CD4-positive, alpha-beta T cell treated with Interleukin-17A for 4 hours (primary cell): ENCODE measurements around the gene CHST2.

Source experiments
- DNase-seq: peaks from one replicate; pipeline ENCODE4 v3.0.0-alpha.2; 2020; ENCODE audit warnings: mixed read lengths

CHST2 gene

DNA sequence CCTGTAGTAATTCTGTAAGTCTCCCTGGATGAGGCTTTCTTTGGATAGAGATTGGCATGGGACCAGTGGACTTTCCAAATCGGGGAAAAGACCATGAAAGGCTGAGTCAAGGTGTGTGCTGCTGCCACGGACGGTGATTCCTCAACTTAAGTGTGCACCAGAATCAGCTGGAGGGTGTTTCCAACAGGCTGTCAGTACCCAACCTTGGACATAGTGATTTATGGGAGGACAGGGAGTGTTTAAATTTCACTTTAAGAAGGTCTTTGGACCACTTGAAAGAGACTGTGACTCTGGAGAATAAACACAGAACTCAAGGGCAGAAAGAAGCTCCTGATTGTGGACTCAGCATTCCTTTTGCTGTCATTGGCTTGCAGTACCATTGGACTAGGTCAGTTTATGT is 20.4 kb upstream of the CHST2 start:
- DNase-seq: no peak

DNA sequence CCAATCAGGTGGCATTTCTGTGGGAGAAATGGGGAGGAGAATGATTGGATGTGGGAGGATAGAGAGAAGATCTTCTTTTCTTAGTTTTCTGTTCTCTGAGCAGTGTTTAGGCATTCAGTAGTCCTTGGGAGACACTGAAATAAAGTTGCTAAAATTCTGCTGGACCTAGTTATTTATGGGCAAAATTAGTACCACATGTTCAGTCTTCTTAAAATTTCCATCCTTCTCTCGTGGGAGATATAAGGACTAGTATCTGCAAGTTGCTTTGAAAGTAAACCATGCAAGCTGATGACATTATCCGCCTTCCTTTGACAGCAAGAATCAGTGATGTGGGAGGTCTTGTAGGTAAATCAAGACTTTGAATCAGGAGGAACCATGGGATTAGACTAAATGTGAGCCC is 19.9 kb upstream of the CHST2 start:
- no peak for DNase-seq

DNA sequence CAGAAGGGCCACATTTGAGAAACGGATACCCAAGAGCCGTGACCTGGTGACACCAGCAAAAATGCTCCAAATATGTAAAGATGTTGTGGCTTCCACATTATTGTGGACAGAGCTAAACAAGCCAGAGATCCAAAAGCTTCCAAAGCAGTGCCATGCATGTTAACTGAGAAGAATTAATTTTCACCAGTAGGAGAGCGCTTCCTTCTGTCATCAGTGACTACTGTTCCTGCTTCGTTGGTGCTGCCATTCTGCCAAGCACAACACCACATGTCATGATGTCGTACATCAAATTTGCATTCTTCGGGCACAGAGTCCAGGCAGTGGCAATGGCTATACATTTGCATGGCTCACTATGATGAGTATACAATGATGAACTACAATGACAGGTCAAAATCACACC is 19.1 kb upstream of the CHST2 start:
- DNase-seq: no peak

DNA sequence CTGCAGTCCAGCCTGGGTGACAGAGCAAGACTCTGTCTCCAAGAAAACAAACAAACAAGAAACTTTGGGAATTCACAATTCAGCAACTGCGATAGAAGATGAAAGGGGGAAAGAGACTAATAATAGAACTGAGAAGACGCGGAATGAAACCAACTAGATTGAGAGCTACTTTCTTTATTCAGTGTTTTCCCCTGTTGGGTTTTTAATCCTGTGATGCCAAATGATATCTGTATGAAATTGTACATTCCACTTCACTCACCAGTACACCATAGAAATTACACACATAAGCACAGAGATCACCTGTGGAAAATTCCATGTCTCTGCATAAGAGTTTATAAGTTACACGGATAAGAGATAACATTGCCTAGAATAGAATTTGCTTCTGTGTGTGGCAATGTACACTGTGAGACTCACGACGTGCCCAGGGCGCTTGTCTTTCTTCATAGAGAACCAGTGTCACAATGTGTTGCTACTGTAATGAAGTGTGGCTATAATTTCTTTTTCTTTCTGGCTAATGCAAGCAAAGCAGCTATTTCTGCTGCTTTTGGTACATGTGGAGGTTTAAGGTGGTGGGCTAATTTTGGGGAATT is 17.7 kb upstream of the CHST2 start:
- DNase-seq: no peak

DNA sequence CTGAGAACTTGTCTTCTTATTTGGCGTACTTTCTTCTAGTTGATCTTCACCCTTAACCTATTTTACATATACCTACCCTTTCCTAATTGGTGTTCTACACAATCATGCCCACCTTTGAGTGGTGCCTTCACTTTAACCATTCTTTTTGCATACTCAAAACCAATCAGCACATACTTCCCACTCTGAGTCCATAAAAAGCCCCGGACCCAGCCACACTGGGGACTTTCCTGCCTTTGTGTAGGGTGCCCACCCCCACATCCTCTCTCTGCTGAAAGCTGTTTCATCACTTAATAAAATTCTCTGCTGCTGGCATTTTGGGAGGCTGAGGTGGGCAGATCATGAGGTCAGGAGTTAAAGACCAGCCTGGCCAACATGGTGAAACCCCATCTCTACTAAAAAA is 15.9 kb upstream of the CHST2 start:
- no peak for DNase-seq

DNA sequence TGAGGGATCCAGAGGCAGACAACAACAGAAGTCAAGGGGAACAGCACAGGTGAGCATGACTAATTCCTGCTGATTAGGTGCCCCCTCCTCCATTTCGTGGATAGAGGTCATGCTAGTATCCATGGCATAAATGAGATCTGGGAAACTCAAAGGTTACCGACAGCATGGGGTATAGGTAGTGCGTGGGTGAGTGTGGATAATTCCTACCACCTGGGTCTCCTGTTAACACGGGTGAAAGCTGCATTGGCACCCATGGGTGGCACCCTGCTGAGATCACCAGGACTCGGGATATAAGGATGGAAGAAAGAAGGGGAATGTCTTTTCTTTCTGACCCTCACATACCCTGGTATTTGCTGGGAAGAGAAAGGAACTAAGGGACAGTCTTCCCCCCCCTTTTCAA is 14.4 kb upstream of the CHST2 start:
- DNase-seq: no peak

DNA sequence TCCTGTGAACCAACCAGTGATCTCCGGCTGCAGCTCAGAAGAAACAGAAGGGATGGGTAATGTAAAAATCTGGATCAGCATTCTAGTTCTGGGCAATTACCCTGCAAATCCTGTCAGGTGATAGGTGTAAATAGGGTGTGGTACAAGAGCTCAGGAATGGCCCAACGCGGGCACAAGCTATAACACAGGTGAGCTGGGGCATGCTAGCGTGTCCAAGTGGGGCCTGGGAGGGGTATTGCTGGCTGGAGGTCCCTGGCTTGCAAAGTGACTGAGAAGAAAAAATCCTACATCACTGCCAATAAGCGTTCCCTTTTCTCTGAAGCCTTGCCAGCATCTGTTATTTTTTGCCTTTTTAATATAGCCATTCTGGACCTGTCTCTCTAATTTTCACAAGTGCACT is 9.7 kb upstream of the CHST2 start:
- DNase-seq: no peak

DNA sequence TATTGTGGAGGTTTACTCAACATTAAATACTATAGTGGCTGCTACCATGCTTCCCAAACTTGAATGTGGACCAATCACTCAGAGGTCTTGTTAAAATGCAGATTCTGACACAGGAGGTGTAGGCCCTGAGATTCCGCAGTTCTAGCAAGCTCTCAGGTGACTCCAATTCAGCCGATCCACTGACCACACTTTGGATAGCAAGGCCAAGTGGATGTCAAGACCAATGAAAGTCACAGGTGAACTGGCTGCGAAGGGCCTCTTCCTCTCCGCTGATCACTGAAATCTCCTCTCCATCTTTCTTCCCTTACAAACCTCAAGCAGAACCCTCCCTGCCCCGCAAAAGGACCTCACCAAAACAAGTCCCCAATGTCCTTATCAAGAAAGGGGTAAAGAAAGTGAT is 9.2 kb upstream of the CHST2 start:
- no peak for DNase-seq

DNA sequence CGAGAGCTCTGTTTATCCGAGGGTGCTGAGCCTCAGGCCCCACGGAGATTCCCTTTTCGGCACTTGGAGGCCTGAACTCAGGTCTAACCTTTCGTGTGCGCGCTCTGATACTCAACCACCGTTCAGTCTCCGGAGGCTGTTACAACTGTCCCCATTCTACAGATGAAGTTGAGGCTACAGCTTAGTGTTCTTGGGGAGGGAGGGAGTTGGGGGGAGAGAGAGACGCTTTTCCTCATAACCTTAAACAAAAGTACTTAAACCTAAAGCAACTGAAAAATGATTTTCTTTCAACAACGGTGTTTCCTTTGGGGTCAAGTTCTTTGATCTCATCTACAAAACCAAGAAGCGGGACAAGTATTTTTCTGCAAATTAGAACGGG is 952 bp upstream of the CHST2 start:
- DNase-seq: peak; percentile 7

DNA sequence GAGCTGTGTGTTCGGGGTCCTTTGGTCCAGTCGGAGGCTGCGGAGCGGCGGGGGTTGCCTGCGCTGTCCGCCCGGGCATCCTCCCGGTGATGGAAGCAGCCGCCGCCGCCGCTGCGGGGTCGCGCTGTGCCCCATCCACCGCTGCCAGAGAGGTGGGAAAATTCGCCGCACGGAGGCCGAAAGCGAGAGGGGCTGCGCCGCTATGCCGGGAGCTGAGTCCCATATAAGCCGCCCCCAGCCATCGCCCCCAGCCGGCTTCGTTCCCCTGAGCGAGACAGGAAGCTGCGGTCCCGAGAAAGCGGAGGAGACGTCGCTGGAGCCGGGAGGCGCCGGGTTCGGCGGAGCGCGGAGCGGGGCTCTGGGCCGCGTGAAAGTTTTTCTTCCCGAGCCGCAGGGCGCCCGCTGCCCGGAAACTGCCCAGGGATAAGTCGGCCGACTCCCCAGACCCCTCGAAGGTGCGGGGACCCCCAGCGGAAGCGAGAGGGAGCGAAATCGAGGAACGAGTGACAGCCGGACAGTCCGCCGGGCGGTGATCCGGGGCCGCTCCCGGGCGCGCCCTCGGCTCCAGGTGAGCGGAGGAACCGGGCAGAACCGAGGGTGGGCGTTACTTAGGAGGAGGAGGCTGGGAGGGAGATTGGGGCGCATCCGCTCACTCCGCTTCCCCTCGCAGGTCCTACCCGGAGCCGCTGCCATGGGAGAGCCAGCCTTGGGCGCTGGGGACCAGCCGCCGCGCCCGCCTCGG is 574 bp downstream of the CHST2 start:
- peak; percentile 62 for DNase-seq

DNA sequence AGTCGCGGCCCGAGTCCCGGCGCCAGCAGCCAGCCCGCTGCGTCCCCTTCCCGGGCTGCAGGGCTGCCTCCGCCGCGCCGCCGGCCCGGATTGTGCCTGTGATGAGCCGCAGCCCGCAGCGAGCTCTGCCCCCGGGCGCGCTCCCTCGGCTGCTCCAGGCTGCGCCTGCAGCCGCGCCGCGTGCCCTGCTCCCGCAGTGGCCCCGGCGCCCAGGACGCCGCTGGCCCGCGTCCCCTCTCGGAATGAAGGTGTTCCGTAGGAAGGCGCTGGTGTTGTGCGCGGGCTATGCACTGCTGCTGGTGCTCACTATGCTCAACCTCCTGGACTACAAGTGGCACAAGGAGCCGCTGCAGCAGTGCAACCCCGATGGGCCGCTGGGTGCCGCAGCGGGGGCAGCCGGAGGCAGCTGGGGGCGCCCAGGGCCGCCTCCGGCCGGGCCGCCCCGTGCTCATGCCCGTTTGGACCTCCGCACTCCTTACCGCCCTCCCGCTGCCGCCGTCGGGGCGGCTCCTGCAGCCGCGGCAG is 1.2 kb downstream of the CHST2 start:
- peak; percentile 57 for DNase-seq

DNA sequence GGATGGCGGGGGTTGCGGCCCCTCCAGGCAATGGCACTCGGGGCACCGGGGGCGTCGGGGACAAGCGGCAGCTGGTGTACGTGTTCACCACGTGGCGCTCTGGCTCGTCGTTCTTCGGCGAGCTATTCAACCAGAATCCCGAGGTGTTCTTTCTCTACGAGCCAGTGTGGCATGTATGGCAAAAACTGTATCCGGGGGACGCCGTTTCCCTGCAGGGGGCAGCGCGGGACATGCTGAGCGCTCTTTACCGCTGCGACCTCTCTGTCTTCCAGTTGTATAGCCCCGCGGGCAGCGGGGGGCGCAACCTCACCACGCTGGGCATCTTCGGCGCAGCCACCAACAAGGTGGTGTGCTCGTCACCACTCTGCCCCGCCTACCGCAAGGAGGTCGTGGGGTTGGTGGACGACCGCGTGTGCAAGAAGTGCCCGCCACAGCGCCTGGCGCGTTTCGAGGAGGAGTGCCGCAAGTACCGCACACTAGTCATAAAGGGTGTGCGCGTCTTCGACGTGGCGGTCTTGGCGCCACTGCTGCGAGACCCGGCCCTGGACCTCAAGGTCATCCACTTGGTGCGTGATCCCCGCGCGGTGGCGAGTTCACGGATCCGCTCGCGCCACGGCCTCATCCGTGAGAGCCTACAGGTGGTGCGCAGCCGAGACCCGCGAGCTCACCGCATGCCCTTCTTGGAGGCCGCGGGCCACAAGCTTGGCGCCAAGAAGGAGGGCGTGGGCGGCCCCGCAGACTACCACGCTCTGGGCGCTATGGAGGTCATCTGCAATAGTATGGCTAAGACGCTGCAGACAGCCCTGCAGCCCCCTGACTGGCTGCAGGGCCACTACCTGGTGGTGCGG is 1.9 kb downstream of the CHST2 start:
- DNase-seq: peak; percentile 82

DNA sequence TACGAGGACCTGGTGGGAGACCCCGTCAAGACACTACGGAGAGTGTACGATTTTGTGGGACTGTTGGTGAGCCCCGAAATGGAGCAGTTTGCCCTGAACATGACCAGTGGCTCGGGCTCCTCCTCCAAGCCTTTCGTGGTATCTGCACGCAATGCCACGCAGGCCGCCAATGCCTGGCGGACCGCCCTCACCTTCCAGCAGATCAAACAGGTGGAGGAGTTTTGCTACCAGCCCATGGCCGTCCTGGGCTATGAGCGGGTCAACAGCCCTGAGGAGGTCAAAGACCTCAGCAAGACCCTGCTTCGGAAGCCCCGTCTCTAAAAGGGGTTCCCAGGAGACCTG is 2.5 kb downstream of the CHST2 start:
- DNase-seq: no peak

DNA sequence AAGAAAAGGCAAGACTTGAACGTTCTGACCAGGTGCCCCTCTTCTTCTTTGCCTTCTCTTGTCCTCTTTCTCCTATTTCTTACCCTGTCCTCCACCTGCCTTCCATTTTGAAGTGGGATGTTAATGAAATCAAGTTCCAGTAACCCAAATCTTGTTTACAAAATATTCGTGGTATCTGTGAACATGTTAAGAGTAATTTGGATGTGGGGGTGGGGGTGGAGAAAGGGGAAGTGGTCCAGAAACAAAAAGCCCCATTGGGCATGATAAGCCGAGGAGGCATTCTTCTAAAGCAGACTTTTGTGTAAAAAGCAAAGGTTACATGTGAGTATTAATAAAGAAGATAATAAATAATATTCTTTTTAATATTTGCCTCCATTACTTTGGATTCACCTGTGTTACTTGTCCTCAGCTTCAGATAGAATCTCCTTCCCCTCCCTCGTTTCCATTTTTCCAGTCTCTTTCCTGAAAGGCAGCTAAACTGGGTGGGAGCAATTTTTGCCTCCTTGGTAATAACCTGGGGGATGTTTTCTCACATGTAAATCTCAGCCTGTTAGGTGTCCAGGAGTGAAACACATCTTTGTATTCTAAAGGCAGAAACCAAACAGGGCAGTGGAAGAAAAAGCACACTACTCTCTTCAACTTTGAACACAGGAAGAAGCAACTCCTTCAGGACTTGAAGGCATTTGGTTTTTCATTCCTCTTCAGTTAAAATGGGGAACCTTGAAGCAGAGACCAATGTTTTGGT is 3.2 kb downstream of the CHST2 start:
- DNase-seq: no peak

DNA sequence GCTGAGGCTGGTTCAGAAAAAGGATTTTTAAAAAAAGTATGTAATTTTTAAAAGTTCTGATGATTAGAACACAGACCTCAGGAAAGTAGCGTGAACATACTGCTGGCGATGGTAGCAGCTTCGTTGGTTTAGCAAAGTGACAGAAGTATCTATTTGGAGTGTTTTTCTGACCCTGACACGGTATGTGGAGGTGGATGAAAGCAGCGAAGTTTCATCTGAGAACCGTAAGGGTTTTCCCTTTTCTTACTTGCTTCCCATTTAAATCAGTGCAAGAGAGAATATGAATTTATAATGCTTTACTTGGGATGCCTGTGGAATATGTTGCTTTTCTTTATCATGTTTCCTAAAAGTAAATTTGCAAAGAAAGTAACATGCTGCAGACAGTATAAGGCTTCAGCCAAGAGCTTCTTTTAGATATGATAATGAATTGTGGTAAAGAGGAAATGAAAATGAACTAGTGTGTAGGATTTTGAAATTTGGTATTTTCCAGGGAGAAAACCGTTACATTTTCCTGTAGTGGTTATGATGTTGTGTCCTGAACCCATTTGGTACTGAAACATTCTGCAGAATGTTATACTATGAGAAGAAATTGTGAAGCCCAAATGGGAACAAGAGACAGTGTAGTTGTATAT is 3.9 kb downstream of the CHST2 start:
- DNase-seq: no peak

DNA sequence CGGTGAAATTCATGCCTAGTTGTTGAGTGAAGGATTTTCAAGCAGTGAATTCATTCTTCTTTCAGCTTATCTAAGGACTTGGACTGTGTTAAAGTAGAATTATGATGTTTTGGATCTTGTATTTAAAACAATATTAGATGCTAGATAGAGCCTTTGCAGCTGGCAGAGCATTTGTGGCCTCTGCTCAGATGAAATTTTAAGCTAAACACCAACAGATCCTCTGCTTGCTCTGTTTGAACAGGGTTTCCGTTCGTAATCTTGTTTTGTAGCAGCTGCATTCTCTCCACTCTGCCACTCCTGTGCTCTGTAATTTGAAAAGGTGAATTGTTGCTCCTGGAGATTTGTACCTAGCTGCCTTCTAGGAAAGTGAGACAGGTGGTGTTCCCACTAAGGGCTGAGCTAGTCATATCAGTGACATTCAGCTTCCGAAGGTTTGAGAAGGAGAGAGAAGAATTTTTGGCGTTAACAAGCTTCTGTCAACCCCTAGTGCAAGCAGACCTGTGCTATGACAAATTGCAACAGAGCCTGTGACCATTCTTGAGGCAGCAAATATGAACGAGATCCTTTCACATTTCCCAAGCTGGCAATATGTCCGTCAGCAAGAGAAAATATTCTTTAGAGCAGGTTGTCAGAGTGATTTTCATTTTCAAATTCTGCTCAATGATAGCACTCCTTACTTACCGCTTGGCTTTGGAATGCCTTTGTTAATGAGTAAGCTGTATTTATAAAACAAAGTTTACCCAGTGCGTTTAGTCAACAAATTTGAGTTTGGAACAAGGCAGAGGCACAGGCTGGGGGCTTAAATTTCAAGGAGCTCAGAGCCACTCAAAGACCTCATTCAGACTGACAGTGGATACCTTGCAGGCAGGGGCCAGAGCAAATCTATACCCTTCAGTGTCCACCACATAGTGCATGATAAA is 5.3 kb downstream of the CHST2 start:
- no peak for DNase-seq

DNA sequence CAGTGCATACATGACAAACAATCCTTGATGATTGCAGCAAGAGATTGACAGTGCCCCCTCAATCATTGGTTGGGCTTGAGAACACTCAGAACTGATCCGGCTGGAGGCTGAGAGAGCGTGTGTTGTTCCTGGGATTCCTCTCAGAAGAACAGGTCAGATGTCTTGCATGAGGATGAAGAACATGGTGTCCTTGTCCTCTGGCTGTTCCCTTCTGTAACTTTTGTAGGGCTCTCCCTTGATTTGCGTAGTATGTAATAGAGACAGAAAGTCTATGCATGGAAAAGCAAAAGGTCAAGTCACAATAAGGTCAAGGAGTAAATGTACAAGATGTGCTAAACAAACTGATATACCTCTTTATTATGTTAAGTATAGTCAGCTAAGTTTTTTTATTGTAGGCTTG is 8.2 kb downstream of the CHST2 start:
- no peak for DNase-seq

DNA sequence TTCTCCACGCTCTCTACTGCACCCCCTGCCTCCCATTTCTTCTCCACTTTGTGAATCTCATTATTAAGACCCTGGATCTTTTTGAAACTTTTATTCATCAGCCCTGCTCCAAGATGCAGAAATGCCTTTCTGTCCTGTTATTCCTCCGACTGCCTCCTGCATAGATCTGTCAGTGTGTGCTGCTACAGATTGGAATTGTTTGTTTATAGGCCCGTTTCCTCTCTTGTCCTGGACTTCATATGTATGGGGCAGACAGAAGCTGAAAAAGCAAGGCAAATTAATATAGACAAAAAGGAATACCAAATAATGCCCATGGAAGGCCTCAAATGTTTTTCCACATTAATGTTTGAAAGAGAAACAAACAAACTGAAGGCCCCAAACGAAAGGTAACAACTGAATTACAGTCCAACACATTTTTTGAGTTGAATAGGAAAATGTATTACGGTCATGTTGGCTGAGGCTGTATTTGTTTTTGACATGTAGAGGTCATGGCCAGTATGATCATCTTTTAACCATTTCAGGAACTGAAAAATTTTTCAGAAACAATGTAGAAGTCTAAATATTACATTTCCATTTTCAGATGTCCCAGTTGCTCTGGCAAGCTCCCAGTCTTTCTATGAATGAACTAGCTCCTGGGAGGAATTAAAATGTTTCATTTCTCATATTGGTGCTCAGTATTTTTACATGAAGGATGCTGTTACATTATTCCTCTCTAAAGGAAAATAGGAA is 8.8 kb downstream of the CHST2 start:
- DNase-seq: no peak

DNA sequence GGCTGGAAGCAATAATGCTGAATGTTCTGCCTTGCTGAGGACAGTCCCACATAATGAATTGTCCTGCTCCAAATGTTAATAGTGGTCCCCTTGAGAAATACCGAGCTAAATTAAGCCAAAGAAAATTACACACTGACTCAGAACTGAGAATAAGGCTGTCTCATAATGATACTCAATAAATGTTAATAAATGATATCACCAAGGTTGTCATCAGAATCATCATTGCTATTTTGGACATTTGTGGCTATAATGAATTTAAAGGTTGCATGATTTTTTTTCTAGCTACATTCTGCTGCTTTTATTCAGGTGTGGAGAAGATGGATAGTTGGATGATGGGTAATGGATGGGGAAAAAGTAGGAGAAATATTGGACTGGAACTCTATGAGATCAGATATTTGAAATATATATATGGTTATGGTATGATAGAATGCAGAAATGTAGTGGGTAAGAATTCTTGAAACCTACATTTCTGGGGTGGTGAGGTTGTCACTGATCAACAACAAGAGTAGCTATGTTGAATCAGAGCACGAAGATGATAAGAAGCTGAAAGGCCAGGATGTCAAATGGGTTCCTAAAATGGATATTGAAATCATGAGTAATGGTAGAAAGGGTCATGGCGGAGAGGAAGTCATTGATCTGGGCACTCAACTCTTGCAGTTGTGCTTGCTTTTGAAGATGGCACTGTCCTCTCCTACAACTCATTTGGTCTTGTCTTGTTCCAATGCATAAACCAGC is 12.8 kb downstream of the CHST2 start:
- DNase-seq: no peak

DNA sequence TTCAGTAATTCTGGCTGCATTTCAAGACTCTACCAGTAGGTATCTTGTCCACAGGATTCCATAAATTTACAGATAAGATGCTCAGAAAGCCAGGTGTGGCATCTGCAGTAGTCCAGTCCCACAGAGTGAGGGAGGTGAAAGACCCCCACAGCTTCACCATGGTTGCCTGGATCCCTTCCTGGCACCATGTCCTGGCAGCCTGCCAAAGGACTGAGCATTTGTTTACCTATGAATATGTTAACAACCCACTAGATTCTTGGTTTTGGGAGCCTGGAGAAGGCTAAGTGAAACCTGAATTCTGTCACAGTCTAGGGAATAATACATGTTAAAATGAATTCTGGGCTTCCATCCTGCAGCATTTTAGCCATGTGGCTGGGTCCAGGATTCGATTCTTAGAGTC is 14.9 kb downstream of the CHST2 start:
- no peak for DNase-seq
